Endothelial cell of hepatic sinusoid (primary cell): ENCODE measurements around the gene CCDC124.
"Not testable (repeated sequence)": the region's sequence is repeated elsewhere in the genome, so short reads cannot be mapped to it uniquely, and the experiment has no call there.

Experiments used
- in situ Hi-C: cut with HindIII; loops from 2 replicates; pipeline ENCODE4 v1.10.0; 2017; ENCODE audit warnings: low sequenced_read_pairs

CCDC124 gene

GRCh38 chr19:17932485-17933338 lies at the start of gene CCDC124:
CCDC124 (plus strand) TSS chr19:17933015; CDS start chr19:17936421, 3,406 bp downstream.
- in situ Hi-C loops: no loop called here

GRCh38 chr19:17883627-17884410 lies 49.0 kb upstream of the CCDC124 start:
- in situ Hi-C loops: no loop called here

- in situ Hi-C loops: no loop called here
Measured at GRCh38 chr19:17886515-17886914, 46.3 kb upstream of the CCDC124 start.

- in situ Hi-C loops: not testable (repeated sequence)
Measured at GRCh38 chr19:17887221-17887620, 45.6 kb upstream of the CCDC124 start.

GRCh38 chr19:17888260-17888659 lies 44.6 kb upstream of the CCDC124 start:
- in situ Hi-C loops: no loop called here

GRCh38 chr19:17889609-17890214 lies 43.1 kb upstream of the CCDC124 start:
- in situ Hi-C loops: no loop called here

GRCh38 chr19:17893766-17894165 lies 39.0 kb upstream of the CCDC124 start:
- in situ Hi-C loops: no loop called here

GRCh38 chr19:17902701-17903100 lies 30.1 kb upstream of the CCDC124 start:
- in situ Hi-C loops: no loop called here

- in situ Hi-C loops: no loop called here
Measured at GRCh38 chr19:17908244-17908643, 24.6 kb upstream of the CCDC124 start.

- in situ Hi-C loops: no loop called here
Measured at GRCh38 chr19:17909003-17909732, 23.6 kb upstream of the CCDC124 start.

- in situ Hi-C loops: no loop called here
Measured at GRCh38 chr19:17910791-17911360, 21.9 kb upstream of the CCDC124 start.

GRCh38 chr19:17915940-17916593 lies 16.7 kb upstream of the CCDC124 start:
- in situ Hi-C loops: loop anchor here (5.0 kb wide), 1 partner anchor 36 kb away; no protein-coding TSS in a partner anchor

- in situ Hi-C loops: loop anchor here (5.0 kb wide), 1 partner anchor 34 kb away; no protein-coding TSS in a partner anchor
Measured at GRCh38 chr19:17918151-17918550, 14.7 kb upstream of the CCDC124 start.

GRCh38 chr19:17919122-17919521 lies 13.7 kb upstream of the CCDC124 start:
- in situ Hi-C loops: loop anchor here (5.0 kb wide), 1 partner anchor 33 kb away; no protein-coding TSS in a partner anchor

- in situ Hi-C loops: no loop called here
Measured at GRCh38 chr19:17920527-17920926, 12.3 kb upstream of the CCDC124 start.

- in situ Hi-C loops: no loop called here
Measured at GRCh38 chr19:17922138-17922537, 10.7 kb upstream of the CCDC124 start.

- in situ Hi-C loops: no loop called here
Measured at GRCh38 chr19:17926044-17926443, 6.8 kb upstream of the CCDC124 start.

- in situ Hi-C loops: no loop called here
Measured at GRCh38 chr19:17929056-17929455, 3.8 kb upstream of the CCDC124 start.

- in situ Hi-C loops: no loop called here
Measured at GRCh38 chr19:17931532-17932191, 1.2 kb upstream of the CCDC124 start.
